HG02678 (cell line): ENCODE measurements around the gene ETNPPL.

Source experiments
- ATAC-seq: cut with Tn5 transposase; IDR thresholded peaks from one replicate; pipeline ENCODE4 v1.9.1; 2021; ENCODE audit warnings: mild to moderate bottlenecking, moderate library complexity; ENCODE audit not compliant: unreplicated experiment

Gene ETNPPL

GRCh38 chr4:108762559-108763225, at the start of gene ETNPPL:
Gene ETNPPL (minus strand): TSS chr4:108763053. CDS start chr4:108762898, 155 bp downstream.
- ATAC-seq = peak; percentile 58

- no peak for ATAC-seq
Measured at GRCh38 chr4:108811486-108811885, 48.6 kb upstream of the ETNPPL start.

GRCh38 chr4:108810087-108810486, 47.2 kb upstream of the ETNPPL start:
- ATAC-seq = no peak

DNA sequence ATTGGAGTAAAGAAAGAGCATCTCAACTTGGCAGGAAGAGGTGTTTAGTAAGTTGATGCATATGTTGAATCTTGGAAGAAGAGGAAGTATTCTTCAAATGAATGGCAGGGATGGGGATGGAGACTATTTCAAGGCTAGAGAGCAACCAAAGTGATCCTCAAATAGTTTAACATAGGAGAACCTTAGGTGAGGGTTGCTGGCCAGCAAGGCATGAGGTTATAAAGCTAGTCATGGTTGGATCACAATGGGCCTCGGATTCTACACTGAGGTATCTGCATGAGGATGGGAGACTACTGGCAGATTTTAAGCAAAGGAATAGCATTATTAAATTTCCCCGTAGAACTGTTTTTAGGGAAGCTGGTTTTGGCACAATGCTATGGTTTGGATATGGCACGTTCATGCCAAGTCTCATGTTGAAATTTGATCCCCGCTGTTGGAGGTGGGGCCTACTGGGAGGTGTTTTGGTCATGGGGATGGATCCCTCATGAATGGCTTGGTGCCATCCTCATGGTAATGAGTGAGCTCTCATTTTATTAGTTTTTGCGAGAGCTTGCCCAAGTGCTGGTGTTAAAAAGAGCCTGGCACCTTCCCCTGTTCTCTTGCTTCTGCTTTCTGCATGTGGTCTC, 41.9 kb upstream of the ETNPPL start:
- ATAC-seq = no peak

GRCh38 chr4:108799306-108799705, 36.5 kb upstream of the ETNPPL start:
- ATAC-seq = no peak

DNA sequence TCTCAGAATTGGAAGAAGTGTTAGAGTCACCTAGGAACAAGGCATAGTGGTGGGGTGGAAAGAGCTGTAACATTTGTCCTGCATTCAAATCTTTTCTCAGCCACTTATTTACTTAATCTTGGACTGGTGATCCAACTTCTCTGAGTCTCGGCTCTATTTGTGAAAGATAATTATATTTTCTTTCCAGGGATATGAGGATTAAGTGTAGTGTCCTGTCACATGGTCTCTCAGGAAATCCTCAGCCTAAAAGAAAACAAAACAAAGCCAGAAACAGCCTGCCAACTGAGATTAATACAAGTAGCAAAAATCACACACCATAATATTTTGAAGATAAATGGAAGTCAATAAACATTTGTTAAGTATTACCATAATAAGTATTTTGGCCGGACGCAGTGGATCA, 33.3 kb upstream of the ETNPPL start:
- ATAC-seq = no peak

DNA sequence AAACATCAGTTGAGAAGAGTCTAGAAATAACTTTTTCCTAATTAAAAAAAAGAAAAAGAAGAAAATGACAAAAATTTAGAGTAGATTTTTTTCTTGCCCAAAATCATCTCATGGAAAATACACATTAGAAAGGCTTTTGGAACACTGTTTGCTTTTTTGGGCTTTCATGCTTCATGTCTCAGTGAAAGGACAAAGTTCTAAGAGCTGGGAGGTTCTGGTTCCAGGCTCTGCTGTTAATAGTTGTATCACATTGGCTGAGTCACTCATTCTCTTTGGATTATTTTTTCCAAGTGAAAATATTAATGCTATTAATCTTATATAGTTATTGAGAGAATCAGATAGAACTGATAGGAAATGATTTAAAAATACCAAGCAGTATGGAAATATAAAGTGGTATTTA, 32.9 kb upstream of the ETNPPL start:
- ATAC-seq = no peak

- ATAC-seq = no peak
Measured at GRCh38 chr4:108794136-108794535, 31.3 kb upstream of the ETNPPL start.

- no peak for ATAC-seq
Measured at GRCh38 chr4:108793415-108793814, 30.6 kb upstream of the ETNPPL start.

DNA sequence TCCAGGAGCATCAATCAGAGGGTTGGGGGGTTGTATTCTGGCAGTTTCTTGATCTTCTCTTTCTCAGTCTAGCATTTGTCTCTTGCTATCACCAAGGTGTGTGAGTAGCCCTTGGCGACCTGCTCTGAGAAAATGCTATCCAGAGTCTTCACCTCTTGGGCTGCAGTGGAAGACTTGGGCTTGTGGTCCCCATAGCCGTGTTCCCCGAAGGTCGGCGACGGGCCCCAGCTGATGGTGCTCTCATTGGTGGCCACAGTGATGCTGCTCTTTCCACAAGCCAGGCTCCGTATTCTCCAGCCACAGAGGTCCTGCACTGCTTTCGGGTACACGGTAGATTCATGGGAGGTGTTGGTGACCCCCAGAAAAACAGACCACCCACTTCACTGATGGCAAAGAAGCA, 25.9 kb upstream of the ETNPPL start:
- ATAC-seq = no peak

GRCh38 chr4:108787724-108788123, 24.9 kb upstream of the ETNPPL start:
- ATAC-seq = no peak

DNA sequence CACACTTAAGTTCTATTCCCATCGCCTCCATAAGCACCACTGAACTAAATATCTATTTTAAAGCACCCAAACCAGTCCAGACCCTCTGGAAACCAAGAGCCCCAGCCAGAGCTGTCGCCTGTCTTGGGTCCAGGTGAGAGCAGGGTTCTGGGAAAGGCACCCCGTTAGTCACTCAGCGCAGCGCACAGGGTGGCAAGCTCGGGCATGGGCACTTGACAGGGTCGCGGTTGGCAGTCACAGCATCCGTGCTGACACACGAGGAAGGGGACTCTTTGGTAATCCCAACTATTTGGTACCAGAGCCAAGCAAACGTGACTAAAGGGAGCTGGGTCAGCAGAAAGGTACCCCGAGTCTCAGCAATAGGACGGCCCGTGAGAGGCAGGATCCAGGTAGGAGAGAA, 24.3 kb upstream of the ETNPPL start:
- no peak for ATAC-seq

GRCh38 chr4:108786351-108786750, 23.5 kb upstream of the ETNPPL start:
- no peak for ATAC-seq

GRCh38 chr4:108783665-108784463, 21.0 kb upstream of the ETNPPL start:
- ATAC-seq = no peak

- no peak for ATAC-seq
Measured at GRCh38 chr4:108779958-108780357, 17.1 kb upstream of the ETNPPL start.

DNA sequence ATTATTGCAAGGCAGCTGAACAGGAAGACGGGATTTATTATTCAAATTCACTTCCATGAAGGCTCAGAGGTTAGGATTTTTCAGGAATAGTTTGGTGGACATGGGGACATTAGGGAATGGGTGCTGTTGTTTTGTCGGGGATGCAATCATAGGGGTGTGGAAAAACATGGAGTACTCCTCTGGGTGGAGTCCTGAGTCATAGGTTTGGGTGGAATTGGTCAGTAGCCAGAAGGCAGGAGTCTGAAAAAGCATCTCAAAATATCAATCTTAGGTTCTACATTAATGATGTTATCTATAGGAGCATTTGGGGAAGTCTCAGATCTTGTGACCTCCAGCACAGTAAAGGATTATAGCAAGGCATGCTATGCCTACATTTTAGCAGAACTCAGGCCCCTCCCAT, 14.5 kb upstream of the ETNPPL start:
- ATAC-seq = no peak

DNA sequence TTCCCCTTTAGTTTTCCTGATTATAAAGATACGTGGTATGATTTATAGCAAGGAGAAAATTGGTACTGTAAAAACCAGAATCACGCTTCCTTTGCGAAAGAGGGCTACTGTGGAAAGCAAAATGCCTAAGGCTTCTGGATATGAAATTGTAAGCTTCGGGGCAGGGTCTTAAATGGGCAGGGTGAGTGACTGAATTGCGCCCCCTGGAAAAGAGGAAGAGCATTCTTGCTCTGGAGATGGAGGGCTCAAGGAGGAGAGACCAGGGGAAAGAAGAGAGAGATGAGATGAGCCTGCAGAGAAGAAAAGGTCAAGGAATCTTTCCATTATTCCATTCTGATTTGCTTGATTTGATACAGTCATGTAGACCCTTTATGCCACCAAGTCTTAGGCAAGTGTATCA, 13.1 kb upstream of the ETNPPL start:
- ATAC-seq = no peak

DNA sequence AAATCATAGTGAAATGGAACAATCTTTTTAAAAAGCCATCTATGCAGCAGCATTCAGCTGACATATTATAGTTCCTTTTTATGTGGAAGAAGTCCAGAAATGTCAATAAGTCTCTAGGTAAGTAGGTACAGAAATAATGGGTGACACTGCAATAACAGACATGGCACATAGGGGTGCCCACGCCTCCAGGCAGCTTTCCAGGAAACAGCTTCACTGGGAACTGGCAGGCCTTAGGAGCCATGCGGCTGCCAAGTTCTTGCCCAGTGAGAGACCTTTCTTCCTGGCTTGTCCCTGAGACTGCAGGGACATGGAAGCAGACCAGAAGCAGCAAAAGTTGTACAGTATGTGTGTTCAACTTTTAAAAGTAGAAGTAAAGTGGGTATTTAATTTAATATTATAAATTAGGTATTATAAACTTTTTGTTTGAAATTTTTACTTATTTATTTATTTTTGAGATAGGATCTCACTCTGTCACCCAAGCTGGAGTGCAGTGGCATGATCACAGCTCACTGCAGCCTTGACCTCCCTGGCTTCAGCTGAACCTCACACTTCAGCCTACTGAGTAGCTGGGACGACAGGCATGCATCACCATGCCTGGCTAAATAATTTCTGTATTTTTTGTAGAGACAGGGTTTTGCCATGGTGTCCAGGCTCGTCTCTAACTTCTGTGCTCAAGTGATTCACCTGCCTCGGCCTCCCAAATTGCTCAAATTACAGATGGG, 12.1 kb upstream of the ETNPPL start:
- ATAC-seq = no peak

GRCh38 chr4:108772402-108772801, 9.5 kb upstream of the ETNPPL start:
- ATAC-seq = no peak

- no peak for ATAC-seq
Measured at GRCh38 chr4:108766058-108766457, 3.2 kb upstream of the ETNPPL start.

DNA sequence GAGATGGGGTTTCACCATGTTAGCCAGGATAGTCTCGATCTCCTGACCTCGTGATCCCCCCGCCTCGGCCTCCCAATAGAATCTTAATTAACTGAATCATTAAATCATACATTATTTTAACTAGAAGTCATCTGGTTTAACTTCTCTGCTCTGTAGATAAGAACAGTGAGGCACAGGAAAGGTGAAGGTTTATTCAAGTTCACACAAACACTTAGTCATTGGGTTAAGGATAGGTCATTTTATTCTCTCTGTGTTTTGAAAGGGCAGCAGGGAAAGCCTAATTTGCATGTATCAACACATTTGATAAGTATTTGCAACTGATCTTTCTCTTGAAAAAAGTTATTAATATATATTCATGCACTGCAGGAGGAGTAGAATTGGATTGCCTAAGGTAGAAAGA, 1.1 kb upstream of the ETNPPL start:
- no peak for ATAC-seq
